Activated B cell treated with CpG ODN at 0.5 μM for 24 hours (primary cell): Measurements from ENCODE around the gene SETD9. TPM values are rescaled to one million over a fixed set of nuclear protein-coding genes. Genes with fewer than 3 reads are reported as not detected.

ENCODE experiments used
- ATAC-seq: fragments of 200-7000 bp; cut with Tn5 transposase; one replicate; pipeline ENCODE4 v1.10.0; 2021; ENCODE audit warnings: low read depth, mild to moderate bottlenecking, moderate library complexity
- CTCF ChIA-PET: fragments of 350-600 bp; sonication (Branson Sonifier 250); formaldehyde crosslinking; loops from one replicate; lab custom pipeline; 2021; ENCODE audit warnings: antibody characterized with exemption; lab: Charles Lee
- POLR2A ChIA-PET: fragments of 350-600 bp; sonication (Branson Sonifier 250); formaldehyde crosslinking; loops from one replicate; lab custom pipeline; 2021; ENCODE audit warnings: antibody characterized with exemption; lab: Charles Lee
- DNase-seq: peaks from one replicate; pipeline ENCODE4 v3.0.0; 2022
- H3K27ac Mint-ChIP-seq: one replicate; pipeline ENCODE4 v1.8.0; 2020; ENCODE audit warnings: mixed read lengths
- H3K27me3 Mint-ChIP-seq: one replicate; pipeline ENCODE4 v1.8.0; 2021; ENCODE audit warnings: mixed read lengths
- H3K36me3 Mint-ChIP-seq: one replicate; pipeline ENCODE4 v1.8.0; 2021; ENCODE audit warnings: low read depth, mixed read lengths
- H3K4me1 Mint-ChIP-seq: one replicate; pipeline ENCODE4 v1.8.0; 2021; ENCODE audit warnings: mixed read lengths
- H3K4me3 Mint-ChIP-seq: one replicate; pipeline ENCODE4 v1.8.0; 2020; ENCODE audit warnings: mild to moderate bottlenecking, mixed read lengths
- H3K9me3 Mint-ChIP-seq: one replicate; pipeline ENCODE4 v1.8.0; 2020; ENCODE audit warnings: mixed read lengths
- intact Hi-C: fragments of 100-400 bp; cut with micrococcal nuclease; formaldehyde crosslinking; loops from one replicate; pipeline ENCODE4 v1.15.1; 2024
- total RNA-seq: library from RNA; stranded (reverse); gene quantifications from 2 replicates; pipeline ENCODE4 v1.2.3, GENCODE V29; 2022
- TF ChIP-seq, protein P1 (sequence below): fragments of 200-600 bp; IDR thresholded peaks from one replicate; pipeline ENCODE4 v1.8.0; 2022; ENCODE audit warnings: antibody characterized with exemption, mild to moderate bottlenecking

SETD9 gene
- total RNA-seq, 1 donor from 2014 or later, result 3.4 TPM

DNA sequence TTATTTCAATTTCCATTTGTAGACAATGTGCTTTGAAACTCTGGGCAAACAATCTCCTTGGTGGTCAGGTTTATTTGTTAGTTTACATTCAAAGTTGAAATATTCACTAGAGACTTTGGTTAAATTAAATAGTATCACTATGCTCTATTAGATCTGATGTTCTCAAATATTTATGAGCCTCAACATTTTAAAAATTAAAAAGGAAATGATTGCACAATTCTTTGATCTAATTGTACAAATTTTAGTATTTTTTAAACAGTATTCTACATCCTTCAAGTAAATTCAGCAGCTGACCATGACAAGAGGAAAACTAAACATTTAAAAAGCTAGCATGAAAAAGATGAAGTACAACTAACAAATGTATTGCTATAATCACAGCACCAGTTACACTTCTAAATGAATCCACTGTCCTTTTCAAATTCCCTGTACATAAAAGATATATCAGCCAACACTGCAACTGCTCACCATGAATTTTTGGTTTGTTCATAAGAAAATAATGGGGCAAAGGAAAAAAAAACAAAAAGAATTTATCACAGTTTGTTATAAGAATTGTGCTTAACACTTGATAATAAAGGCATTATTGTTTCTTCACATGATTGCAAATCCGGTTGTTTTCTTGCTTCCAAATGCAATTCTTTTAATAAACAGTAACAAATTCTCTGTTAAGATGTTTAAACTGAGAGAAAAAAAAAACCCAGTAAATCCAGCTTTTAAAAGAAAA, 10.7 kb downstream of the SETD9 start:
- Mint-ChIP-seq H3K36me3 (peaks cover 34% of the 10 kb centered on the region), H3K4me3 (no peak overlapping the region), H3K9me3 (no peaks in the 10 kb centered on the region), H3K4me1 (no peaks in the 10 kb centered on the region), H3K27me3 (no peaks in the 10 kb centered on the region), H3K27ac (no peak overlapping the region)
- POLR2A ChIA-PET, result interaction anchor here (0.5 kb wide), 1 partner anchor 506 kb away, joined by 4 read pairs; no protein-coding TSS in a partner anchor
- TF ChIP-seq, protein P1, sequence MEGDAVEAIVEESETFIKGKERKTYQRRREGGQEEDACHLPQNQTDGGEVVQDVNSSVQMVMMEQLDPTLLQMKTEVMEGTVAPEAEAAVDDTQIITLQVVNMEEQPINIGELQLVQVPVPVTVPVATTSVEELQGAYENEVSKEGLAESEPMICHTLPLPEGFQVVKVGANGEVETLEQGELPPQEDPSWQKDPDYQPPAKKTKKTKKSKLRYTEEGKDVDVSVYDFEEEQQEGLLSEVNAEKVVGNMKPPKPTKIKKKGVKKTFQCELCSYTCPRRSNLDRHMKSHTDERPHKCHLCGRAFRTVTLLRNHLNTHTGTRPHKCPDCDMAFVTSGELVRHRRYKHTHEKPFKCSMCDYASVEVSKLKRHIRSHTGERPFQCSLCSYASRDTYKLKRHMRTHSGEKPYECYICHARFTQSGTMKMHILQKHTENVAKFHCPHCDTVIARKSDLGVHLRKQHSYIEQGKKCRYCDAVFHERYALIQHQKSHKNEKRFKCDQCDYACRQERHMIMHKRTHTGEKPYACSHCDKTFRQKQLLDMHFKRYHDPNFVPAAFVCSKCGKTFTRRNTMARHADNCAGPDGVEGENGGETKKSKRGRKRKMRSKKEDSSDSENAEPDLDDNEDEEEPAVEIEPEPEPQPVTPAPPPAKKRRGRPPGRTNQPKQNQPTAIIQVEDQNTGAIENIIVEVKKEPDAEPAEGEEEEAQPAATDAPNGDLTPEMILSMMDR, result no peak
- no peak for DNase-seq
- CTCF ChIA-PET, result no interaction called here
- no peak for ATAC-seq
- intact Hi-C loops, result no loop called here

DNA sequence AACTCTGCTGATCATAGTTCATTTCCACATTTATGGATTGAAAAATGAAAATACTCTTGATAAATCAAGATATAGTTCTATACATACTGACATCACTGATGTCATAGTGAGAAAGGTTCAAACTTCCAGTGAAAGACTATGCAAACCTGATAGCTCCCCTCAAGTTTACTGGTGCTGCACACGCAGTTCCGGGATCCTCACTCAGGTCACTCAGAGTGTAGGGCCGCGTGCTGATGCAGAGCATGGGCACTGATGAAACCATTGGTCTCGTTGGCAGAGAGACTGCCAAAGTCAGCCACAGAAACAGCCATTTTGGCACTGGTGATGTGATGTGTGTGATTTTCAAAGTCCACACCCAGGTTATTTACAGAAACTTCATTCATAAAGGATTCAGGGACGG, 13.5 kb downstream of the SETD9 start:
- no peaks in the 10 kb centered on the region for H3K27me3 Mint-ChIP-seq
- H3K4me3 Mint-ChIP-seq, result no peak overlapping the region
- H3K4me1 Mint-ChIP-seq, result no peaks in the 10 kb centered on the region
- H3K9me3 Mint-ChIP-seq, result no peaks in the 10 kb centered on the region
- ATAC-seq, result no peak
- H3K27ac Mint-ChIP-seq, result no peak overlapping the region
- TF ChIP-seq, protein P1, result no peak
- no peak for DNase-seq
- intact Hi-C loops, result no loop called here
- peaks cover 59% of the 10 kb centered on the region for H3K36me3 Mint-ChIP-seq
- POLR2A ChIA-PET, result interaction anchor here (1.4 kb wide), 1 partner anchor 13 kb away, joined by 3 read pairs; no protein-coding TSS in a partner anchor
- CTCF ChIA-PET, result no interaction called here

DNA sequence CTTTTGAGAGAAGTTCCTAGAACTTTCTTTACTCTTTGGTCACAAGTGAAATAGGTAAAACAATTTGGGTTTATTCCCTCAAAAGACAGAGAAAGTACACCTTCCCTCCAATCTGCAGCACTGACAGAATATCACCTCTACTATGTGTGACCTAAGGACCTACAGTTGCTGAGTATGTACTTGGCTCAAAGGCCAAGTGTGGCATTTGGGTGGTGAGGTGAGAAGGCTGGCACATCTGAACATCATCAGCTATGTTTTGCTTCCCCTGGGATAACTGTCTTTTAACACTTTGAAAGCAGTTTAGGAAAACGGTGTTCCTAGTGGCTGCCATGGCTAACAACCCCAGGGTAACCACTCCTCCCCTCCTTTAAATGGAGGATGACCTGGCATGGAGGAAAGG, 24.9 kb downstream of the SETD9 start:
- H3K9me3 Mint-ChIP-seq, result no peaks in the 10 kb centered on the region
- ChIA-PET CTCF (no interaction called here), POLR2A (no interaction called here)
- no peaks in the 10 kb centered on the region for H3K27me3 Mint-ChIP-seq
- H3K4me1 Mint-ChIP-seq, result no peaks in the 10 kb centered on the region
- no peak overlapping the region for H3K4me3 Mint-ChIP-seq
- DNase-seq (no peak), ATAC-seq (no peak)
- intact Hi-C loops, result no loop called here
- peaks cover 69% of the 10 kb centered on the region for H3K36me3 Mint-ChIP-seq
- TF ChIP-seq, protein P1, result no peak
- H3K27ac Mint-ChIP-seq, result no peak overlapping the region

DNA sequence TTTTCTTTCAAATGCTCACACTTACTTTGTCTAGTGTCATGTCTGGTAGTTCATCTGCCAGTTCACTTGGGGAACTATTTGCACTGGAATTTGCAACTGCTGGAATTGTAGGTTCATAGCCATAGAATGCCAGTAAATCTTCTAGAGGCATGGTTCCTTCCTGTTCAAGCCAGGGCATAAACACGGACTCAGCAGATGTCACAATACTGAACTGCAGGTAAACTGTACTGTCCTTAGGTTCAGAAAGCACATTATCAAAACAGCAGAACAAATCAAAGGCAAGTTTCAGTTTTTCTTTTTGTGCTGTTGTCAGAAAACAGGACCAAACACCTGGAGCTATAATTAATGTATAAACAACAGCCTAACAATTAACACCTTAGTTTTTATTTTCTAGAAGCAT, 29.5 kb downstream of the SETD9 start:
- Mint-ChIP-seq H3K27ac (no peak overlapping the region), H3K4me3 (no peak overlapping the region), H3K9me3 (no peaks in the 10 kb centered on the region), H3K4me1 (no peaks in the 10 kb centered on the region), H3K27me3 (no peaks in the 10 kb centered on the region), H3K36me3 (peaks cover 83% of the 10 kb centered on the region)
- TF ChIP-seq, protein P1, result no peak
- DNase-seq (no peak), ATAC-seq (no peak)
- ChIA-PET CTCF (no interaction called here), POLR2A (no interaction called here)
- intact Hi-C loops, result no loop called here

DNA sequence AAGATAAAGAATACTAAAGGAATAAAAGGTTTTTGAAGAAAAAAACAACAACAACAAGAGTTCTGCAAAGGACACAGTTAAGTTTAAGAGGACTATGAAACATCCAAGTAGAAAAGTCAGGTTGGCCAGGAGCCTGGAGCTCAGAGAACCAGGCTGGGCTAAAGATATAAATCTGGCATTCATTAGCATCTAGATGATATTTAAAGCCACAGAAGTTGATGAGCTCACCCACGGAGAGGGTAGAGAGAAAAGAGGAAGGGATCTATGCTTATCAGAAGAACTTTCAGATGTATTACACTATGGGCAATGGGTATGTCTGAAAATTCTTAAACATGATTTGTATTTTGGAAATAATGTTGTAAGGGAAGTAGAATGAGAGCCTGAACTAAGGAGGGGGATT, 32.6 kb downstream of the SETD9 start:
- ChIA-PET POLR2A (no interaction called here), CTCF (no interaction called here)
- Mint-ChIP-seq H3K4me3 (no peak overlapping the region), H3K27ac (no peak overlapping the region), H3K27me3 (no peaks in the 10 kb centered on the region), H3K4me1 (no peaks in the 10 kb centered on the region), H3K9me3 (no peaks in the 10 kb centered on the region), H3K36me3 (peaks cover 79% of the 10 kb centered on the region)
- intact Hi-C loops, result no loop called here
- ATAC-seq (no peak), DNase-seq (no peak)
- TF ChIP-seq, protein P1, result no peak
